ENCODE measurements around the gene CHCHD3. TPM values are rescaled to one million over a fixed set of nuclear protein-coding genes. Genes with fewer than 3 reads are reported as not detected.

The CHCHD3 gene
- total RNA-seq, 1 donor = 104 TPM

GRCh38 chr7:133026210-133026859 is 55.6 kb downstream of the CHCHD3 start:
- DNase-seq (ENCODE audit: low read depth) = no peak
- TF ChIP-seq, protein P1, sequence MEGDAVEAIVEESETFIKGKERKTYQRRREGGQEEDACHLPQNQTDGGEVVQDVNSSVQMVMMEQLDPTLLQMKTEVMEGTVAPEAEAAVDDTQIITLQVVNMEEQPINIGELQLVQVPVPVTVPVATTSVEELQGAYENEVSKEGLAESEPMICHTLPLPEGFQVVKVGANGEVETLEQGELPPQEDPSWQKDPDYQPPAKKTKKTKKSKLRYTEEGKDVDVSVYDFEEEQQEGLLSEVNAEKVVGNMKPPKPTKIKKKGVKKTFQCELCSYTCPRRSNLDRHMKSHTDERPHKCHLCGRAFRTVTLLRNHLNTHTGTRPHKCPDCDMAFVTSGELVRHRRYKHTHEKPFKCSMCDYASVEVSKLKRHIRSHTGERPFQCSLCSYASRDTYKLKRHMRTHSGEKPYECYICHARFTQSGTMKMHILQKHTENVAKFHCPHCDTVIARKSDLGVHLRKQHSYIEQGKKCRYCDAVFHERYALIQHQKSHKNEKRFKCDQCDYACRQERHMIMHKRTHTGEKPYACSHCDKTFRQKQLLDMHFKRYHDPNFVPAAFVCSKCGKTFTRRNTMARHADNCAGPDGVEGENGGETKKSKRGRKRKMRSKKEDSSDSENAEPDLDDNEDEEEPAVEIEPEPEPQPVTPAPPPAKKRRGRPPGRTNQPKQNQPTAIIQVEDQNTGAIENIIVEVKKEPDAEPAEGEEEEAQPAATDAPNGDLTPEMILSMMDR (IDR thresholded peaks at IDR 0.05; ENCODE audit: insufficient read depth, low read depth, low read length) = no peak
- no peak overlapping the region for H3K4me3 ChIP-seq (ENCODE audit: low read depth, low read length)

GRCh38 chr7:133025056-133025455 is 56.8 kb downstream of the CHCHD3 start:
- no peak overlapping the region for H3K4me3 ChIP-seq (ENCODE audit: low read depth, low read length)
- TF ChIP-seq, protein P1 (IDR thresholded peaks at IDR 0.05; ENCODE audit: insufficient read depth, low read depth, low read length) = no peak
- no peak for DNase-seq (ENCODE audit: low read depth)

DNA sequence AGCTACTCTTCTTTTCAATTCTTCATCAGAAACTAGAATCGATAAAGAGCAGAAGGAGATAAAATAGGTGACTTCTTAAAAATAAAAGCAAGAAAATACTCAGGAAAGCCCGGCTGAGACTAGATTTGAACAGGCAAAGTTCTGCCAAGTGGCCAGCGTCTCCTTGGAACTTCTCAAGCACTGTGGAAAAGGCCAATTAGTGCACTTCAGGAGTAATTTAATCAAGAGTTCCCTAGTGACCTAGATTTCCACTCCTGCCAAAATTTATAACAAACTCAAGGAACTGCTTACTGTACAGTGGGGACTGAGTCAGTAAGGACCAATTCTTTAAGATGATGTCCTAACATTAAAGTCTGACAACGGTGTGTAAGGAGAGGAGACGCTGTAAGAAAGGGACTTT is 57.3 kb downstream of the CHCHD3 start:
- no peak for DNase-seq (ENCODE audit: low read depth)
- no peak overlapping the region for H3K4me3 ChIP-seq (ENCODE audit: low read depth, low read length)
- TF ChIP-seq, protein P1 (IDR thresholded peaks at IDR 0.05; ENCODE audit: insufficient read depth, low read depth, low read length) = no peak

- H3K4me3 ChIP-seq (ENCODE audit: low read depth, low read length) = no peak overlapping the region
- TF ChIP-seq, protein P1 (IDR thresholded peaks at IDR 0.05; ENCODE audit: insufficient read depth, low read depth, low read length) = no peak
- no peak for DNase-seq (ENCODE audit: low read depth)
These were observed 58.4 kb downstream of the CHCHD3 start for GRCh38 chr7:133023370-133024071.

DNA sequence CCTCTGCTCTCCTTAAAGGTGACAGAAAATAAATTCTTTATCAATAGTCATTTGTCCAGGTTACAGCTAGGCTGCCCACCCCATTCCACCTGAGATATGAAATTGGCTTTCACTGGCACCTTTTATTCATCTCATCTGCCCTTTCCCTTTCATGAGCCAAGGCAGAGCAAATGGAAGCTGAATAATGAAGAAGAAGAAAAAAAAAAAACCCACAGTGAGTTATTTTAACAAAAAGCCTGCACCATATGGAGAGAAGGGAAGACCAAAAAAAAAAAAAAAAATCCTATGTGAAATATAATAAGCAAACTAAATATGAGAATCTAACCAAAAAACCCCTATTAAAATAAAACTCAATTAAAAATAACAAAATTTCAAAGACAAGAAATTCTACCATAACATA is 59.2 kb downstream of the CHCHD3 start:
- DNase-seq (ENCODE audit: low read depth) = no peak
- no peak overlapping the region for H3K4me3 ChIP-seq (ENCODE audit: low read depth, low read length)
- TF ChIP-seq, protein P1 (IDR thresholded peaks at IDR 0.05; ENCODE audit: insufficient read depth, low read depth, low read length) = no peak

DNA sequence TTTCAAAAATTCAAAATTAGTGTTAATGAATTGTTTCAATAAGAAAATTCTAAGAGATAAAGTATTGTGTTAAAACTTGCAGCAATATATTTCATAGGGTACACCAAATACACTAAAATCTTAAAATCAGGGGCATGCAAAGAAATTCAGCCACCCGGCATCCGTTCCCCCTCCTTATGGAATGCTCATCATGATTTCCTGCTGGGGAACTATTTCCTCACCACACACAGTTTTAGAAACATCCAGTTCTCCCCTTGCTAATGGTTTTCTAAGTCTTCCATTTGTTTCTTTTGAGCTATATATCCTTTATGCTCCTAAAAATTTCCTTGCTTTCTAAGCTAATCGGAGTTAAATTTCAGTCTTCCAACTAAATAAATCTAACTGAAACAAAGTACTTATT is 60.7 kb downstream of the CHCHD3 start:
- TF ChIP-seq, protein P1 (IDR thresholded peaks at IDR 0.05; ENCODE audit: insufficient read depth, low read depth, low read length) = no peak
- DNase-seq (ENCODE audit: low read depth) = no peak
- H3K4me3 ChIP-seq (ENCODE audit: low read depth, low read length) = no peak overlapping the region

All from fibroblast of villous mesenchyme (primary cell).